RPMI7951 (cell line): ENCODE measurements around the gene MAGI1. TPM values are rescaled to one million over a fixed set of nuclear protein-coding genes. Genes with fewer than 3 reads are reported as not detected.

ENCODE experiments used
- DNase-seq: peaks from one replicate; pipeline ENCODE4 v3.0.0-alpha.2; 2012; ENCODE audit warnings: low read depth
- total RNA-seq: library from RNA; depleted of rRNA; stranded (reverse); fragments of >200 nt; shearing (Covaris generic); gene quantifications from 2 replicates; pipeline ENCODE4 v1.2.3, GENCODE V29; 2014

Gene MAGI1
- total RNA-seq, 1 experiment from 2014 or later: 4.1 TPM

DNA sequence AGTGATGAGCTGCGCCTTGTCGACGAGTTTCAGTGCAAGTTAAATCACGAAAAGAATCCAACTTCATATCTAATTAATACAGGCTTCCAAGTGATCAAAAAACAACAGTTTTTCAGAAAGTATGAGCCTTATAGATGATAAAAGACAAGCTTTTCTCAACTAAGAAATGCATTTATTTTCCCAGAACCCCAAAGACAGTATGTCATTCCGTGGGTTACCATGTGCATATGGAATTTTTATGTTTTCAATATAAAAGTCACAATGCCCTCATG is 442.8 kb downstream of the MAGI1 start:
- DNase-seq: no peak

DNA sequence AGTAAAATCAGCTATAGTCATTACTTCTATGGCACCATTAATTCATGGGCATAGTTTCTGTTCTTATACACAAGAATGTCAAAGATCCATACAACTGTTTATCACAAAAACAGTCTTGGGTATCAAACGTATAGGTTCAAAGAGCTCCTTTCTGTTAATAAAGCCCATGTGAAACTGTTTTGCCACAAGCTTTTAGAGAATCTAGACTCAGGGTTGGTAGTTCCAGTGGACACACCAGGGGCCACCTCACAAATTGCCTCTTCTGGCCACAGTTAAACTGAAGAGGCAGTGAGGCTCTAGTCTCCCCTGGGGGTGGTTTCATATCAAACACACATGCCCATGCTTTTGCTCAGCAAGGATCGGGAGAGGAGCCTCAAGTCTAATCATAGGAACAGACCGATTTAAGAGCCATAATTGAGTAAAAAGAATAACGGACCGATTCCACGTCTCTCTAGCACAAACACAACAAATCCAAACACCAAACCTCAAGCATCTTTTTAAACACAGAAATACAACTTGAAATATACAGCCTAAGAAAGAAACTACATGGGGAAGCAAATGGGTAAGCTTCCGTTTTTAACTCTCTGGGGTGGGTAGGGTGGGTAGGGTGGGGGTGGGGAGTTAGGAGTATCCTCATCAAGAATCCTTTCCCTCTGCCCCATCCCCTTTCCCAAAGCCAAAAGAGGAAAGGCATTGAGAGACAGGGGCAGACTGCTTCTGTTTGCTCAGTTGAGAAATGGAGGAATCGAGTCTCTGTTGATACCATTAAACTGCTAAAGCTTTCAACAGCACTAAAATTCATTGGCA is 443.3 kb downstream of the MAGI1 start:
- no peak for DNase-seq

DNA sequence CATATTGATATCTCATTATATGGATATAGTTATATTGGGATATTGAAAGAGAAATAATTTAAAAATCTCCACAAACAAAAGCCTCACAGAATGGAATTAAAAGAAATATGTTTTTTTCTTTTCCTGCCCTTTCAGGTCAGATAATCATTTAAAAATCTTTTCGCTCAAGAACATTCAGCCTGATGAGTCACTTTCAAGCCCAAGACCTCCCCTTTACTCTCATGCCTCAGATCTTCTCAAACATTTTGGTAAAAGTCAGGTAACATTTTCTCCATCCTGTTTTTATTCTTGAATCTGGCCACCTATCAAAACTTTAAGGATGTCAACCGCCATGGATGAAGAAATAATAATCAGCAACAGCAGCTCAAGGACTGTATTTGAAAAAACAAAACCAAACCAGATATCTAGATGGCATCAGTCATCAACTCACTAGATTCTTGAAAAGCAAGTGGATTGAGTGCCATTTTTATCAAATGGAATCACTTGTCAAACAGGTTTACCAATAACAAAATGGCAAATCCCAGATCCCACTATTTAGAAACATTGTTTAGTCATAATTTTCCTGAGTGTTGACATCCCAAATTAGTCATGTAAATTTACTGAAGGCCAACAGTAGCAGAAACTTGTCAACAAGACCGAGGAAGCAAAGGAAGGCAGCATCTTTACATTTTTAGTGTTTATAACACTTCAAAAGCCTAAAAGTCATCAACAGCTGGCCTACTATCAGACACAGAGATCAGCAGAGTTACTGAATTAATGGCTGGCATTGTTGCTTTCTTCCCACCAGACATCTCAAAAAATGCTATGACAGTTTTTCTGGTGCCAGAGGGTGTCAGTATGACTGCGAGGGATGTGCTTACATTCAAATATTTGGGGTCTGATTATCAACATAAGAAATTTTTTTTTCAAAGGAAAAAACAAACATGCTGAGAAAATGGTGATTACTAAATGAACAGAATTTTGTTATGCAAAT is 444.7 kb downstream of the MAGI1 start:
- DNase-seq: no peak

DNA sequence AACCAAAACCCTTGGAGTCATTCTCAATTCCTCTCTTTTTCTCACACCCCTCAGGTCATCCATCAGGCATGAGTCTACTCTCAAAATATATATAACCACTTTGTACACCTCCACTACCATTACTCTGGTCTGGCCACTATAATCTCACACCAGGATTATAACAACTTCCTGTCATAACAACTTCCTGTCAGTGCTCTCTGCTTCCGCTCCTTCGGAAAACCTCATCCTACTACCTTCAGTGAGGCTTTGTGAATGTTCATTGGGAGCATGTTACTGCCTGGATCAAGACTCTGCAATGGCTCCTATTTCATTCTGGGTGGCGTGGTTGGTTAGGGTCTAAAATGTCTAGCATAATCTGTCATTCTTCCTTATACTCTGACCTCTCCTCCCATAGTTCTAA is 447.4 kb downstream of the MAGI1 start:
- DNase-seq: no peak

DNA sequence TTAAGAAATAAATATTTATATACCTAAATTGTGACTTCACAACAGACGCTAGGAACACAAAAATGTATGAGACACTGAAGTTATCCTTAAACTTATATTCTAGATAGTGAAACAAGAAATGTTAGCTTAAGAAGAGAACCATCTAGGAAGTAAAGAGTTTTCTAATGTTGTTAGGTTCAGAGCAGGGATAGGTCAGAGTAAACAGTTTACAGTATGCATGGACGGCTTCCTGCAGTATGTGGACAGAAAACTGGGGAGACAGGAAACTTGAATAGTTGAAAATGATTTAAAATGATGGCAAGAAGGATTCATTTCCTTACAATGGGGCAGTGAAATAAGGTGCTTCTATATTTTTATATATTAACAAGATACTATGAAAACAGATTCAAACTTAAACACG is 449.8 kb downstream of the MAGI1 start:
- DNase-seq: no peak

DNA sequence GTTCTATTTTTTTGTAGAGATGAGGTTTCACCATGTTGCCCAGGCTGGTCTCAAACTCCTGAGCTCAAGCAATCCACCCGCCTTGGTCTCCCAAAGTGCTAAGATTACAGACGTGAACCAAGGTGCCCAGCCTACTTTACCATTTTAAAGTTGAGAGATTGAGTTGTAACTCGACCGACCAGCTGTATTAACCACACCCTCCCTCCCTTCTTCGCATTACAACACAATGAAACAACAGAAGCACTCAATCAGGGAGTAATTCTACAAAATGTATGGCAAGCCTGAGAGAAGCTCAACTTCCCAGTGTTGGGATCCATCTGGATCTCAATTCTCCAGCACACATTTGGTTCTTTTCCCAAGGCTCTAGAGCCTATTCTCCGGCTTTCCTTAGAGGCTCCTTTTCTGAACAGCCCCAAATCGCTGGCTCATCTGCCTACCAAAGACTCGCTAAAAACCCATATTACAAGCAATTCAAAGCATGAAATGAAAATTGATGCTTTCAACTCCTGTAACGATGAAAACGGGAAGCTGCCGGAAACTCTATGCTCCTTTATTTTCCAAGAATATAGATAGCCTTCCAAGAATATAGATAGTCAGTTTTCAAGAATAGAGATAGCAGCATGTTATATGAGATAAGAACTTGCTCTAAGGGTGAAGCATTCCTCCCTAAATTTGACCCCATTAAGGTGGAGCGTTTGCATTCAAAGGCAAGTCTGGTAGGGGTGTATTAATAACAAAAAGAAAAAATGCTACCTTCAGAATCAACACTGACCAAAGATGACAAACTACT is 450.9 kb downstream of the MAGI1 start:
- DNase-seq: no peak

DNA sequence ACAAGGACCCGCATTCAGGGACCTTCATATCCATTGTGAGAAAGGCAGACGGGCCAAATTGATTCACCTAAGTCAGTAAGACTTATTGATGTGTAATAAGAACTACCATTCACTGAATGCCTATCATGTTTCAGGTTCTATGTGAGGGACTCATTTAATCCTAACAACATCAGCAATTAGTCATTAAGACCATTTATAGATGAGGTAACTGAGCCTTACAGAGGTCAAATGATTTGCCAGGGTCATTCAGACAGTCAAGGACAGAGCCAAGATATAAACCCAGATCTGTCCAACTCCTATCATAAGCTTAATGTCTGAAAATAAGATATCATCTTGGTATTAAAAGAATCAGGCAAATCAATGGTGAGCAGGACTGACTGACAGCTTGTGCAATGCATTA is 453.8 kb downstream of the MAGI1 start:
- DNase-seq: no peak

DNA sequence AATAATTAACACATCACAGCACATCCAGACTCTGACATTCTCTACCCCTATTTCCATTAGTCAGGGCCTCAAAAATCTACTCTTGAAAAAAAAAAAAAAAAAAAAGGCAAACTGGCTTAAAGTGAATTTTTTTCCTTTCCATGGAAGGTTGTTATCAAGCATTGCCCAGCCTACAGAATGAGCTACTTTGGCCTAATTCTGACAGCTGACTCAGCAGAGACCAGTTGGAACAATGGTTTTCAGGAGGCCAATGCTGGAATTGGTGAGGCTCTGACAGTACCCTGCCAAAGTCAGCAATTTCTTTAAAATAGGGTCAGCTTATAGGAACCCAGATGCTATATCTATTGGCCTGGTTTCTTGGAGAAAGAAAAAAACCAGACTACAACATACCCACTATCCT is 454.7 kb downstream of the MAGI1 start:
- no peak for DNase-seq

DNA sequence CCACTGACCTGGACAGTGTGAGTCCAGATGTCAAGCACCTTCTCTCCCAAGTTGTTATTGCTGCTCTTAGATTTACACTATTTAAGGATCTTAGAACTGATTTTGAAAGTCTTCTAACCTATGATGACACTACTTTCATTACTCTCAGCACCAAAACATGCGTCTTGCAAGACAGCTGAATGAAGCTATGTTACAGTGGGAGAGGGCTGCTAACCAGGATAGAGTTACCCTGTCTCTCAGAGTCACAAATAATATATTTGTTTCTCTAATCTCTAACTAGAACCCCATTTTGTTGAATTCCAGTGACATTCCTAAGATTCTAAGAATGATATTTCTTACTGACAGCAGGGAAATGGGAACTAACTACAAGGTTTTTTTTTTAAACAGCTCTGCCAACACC is 455.5 kb downstream of the MAGI1 start:
- no peak for DNase-seq

DNA sequence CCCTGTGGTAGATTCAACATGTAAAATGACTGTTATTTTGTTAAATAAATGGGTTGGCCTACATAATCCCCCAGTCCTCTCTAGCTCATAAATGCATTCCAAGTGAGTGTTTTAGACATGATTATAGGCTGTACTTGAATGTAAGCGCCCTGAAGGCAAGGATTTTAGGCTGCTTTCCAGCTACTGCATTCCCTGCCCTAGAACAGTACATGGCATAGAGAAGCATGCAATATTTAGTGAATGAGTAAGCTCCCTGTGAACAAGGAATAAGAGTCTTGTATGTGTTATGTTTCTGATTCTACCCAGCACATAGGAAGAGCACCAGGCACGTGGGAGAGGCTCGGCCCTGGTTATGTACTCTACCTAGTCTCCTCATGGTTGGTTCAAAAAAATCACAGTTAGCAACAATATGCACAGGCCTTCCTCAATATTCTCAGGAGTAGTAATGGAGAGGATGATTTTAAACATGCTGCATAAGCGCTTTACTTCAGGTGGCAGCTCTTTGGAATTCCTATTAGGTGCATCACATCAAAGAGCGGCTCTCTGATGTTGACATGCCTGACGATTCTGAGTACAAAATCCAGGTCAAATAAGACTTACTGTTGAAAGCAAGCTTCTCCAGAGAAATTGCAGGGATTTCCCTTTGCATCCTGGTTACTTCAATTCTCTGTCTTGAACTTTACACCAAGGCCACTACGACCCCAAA is 456.6 kb downstream of the MAGI1 start:
- peak; percentile 37 for DNase-seq

DNA sequence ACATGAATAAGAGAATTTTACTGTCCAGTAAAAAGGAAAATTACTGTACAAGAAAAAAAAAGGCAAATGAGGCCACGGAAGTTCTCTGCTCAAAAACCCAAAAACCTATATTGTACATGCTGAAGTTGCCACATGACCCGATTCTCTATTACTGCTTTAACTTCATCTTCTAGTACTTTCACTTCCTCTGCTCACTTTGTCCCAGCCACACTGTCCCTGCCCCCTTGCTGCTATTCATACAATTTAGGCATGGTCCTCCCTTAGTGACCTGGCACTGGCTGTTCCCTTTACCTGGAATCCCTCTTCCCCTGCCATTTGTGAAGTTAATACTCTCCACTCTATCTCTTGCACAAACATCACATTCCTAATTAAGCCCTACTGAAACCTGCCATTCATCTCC is 457.4 kb downstream of the MAGI1 start:
- DNase-seq: no peak

DNA sequence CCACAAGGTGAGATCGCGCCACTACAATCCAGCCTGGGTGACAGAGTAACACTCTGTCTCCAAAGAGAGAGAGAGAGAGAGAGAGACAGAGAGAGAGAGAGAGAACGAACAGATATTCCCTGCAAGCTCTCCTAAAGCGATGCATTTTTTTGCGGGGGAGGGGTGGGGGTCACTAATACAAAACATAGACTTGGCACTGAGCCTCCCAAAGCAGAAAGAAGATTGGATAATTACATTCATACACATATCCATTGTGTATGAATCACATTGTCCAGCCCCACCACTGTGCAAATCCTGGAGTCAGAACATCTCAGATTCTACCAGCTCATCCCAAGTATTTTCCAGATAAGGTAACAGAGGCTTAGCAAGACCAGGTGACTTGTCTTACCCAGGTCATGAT is 459.9 kb downstream of the MAGI1 start:
- no peak for DNase-seq

DNA sequence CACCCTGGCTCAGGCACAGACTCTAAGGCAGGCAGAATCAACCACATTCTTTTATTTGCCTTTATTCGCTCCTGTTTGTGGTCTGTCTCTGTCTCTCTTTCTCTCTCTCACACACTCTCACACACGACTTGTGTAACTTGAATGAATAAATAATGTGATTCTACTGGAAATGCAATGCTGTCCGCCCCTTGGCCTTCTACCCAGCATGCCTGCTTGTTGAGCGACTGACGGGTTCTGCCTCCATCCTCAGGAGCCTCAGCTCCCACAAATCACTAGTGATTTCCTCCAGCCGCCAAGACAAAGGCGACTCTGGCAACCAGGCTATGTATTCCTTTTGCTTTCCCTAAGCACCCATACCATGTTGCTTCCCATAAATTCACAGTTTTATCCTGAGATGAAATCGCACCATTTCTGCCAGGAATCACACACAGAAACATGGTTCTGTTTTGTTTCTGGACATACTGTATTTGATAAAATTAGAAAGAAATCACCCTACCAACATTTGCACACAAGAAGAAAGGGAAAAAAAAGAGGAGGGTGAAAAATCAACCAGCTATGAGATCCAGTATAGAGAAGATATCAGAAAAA is 460.8 kb downstream of the MAGI1 start:
- DNase-seq: peak; percentile 5

DNA sequence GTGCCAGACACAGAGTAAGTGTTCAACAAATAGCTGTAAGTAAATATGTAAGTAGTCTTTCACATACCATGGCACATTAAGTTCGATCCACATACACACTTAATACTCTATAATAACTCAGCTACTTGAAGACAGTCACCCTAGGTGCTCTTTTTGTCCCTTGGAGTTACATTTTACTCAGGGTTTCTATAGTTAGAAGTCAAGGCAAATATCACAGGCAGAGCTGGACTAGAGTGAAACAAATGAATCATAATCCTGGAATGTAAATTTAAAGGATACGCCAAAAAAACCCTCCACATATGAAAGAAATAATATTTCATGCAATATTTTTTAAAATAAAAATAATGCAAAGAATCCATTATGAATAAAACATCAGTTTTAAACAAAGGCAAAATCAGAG is 461.8 kb downstream of the MAGI1 start:
- no peak for DNase-seq

DNA sequence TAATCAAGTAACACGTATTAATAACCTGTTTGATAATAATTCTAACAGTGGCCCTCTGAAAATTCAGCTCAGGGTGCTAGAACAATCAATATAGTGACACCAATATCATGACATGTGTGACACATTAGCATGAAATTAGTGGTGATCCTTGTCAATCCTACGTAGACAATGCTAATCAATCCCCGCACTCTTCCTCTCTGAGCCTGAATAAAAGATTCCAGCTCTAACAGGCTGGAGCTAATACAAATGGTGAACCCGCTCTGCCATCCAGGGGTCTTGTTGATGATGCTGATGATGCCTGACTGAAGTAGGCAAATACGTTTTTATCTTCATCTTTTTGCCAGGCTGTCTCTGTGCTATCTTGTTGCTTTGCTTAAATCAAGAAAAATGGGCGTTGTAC is 462.5 kb downstream of the MAGI1 start:
- DNase-seq: no peak

DNA sequence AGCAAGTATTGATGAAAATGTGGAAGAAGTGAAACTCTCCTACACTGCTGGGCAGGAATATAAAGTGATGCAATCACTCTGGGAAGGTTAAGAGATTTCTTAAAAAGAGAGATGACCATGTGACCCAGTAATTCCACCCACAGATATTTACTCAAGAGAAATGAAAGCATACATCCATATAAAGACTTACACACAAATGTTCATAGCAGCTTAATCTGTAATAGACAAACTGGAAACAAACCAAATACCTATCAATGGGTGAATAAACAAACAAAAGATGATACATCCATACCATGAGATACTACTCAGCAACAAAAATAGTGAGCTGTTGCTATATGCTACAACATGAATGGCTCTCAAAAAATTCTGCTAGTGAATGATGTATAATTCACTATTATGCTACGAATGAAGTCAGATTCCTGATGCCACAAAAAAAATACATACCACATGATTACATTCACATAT is 463.3 kb downstream of the MAGI1 start:
- peak; percentile 10 for DNase-seq

DNA sequence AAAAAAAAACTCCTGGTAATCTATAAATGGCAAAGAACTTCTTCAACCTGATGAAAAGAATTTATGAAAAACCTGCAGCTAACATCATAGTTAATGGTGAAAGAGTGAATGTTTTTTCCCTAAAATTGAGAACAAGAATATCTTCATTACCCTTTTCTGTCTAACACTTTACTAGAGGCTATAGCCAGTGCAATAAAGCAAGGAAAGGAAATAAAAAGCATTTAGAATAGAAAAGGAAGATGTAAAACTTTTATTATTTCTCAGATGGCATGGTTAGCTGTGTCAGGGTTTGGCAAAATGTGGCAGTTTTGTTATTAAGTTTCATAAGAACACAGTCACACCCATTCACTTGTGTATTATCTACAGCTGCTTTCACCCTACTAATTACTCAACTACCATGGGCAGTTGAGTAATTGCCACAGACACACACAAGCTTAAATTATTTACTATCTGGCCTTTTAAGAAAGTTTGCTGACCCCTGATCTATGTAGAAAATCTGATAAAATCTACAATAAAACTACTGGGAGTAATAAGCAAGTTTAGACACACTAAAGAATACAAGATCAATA is 465.1 kb downstream of the MAGI1 start:
- no peak for DNase-seq

DNA sequence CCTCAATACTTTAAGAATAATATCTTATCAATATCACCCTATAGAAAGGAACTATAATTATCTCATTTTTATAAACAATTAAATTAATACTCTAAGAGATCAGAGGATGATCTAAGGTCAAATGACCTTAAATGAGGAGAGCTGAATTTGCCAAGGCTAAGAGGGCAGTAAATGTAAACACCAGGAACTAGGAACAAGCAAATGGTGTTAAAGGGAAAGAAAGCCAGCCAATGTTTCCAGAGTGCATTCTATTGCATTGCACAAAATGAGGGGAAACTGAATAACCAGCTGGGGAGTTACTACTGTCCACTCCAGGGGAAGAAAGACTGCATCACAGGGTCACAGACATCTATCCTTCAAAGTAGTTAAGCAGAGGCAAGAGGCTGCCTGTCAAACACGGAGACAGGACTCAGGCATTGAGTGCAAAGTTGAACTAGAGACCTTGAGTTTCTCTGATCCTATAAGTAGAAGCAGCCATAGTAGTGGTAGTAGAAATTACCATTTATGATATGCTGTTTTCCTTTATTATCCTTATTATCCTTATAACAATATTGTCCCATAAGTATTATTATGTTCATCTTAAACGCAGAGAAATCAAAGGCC is 466.4 kb downstream of the MAGI1 start:
- no peak for DNase-seq

DNA sequence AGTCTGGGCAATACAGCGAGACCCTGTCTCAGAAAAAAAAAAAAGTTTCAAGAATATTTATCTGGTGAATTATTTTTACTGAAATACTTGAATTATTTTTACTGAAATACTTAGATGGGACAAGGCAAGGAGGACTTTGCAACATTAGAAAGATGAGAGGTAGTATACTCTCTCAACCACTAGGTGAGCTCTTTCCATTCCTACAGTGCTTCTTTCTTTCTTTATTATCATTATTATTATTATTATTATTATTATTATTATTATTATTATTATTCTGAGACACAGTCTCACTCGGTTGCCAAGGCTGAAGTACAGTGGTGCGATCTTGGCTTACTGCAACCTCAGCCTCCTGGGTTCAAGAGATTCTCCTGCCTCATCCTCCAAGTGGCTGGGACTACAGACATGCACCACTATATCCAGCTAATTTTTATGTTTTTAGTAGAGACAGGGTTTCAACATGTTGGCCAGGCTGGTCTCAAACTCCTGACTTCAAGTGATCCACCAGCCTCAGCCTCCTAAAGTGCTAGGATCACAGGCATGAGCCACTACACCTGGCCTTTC is 468.8 kb downstream of the MAGI1 start:
- no peak for DNase-seq

DNA sequence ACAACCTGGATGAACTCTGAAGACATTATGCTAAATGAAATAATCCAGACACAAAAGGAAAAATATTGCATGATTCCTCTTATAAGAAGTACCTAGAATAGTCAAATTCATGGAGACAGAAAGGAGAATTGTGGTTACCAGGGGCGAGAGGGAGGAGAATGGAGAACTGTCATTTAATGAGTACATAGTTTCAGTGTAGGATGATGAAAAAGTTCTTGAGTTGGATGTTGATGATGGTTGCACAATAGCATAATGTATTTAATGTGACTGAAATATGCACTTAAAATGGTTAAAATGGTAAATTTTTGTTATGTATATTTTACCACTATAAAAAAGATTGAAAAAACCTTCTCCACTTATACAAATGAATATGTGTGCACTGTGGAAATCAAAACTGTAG is 469.6 kb downstream of the MAGI1 start:
- DNase-seq: no peak
